GM18498 (cell line): Measurements from ENCODE around the gene CYFIP2.
"Not testable (repeated sequence)": the region's sequence is repeated elsewhere in the genome, so short reads cannot be mapped to it uniquely, and the experiment has no call there.

Source experiments
- ATAC-seq: cut with Tn5 transposase; IDR thresholded peaks from one replicate; pipeline ENCODE4 v1.9.1; 2021; ENCODE audit warnings: mild to moderate bottlenecking, moderate library complexity; ENCODE audit not compliant: unreplicated experiment

Gene CYFIP2

DNA sequence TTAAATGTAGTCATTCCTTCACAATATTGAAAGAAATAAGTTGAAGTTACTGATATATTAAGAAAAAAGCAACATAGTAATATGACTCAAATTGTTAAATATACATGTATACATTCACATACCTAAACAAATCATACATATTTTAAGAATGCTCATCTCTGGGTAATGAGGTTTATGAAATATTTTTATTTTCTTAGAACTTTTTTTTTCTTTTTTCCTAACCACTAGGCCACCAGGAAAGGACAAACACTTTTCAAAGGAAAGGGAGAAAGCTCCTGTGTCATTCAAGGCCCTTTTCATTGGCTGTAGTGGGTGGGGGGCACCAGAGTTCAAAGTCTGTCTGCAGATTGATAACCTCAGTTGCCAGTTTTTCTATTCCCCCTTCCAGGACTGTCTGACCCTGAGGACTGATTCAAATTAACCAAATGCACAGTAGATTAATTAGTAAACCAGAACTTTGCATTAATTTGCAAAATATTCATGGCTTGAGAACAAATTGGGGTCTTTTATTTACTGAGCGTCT is 121.2 kb downstream of the CYFIP2 start:
- no peak for ATAC-seq

DNA sequence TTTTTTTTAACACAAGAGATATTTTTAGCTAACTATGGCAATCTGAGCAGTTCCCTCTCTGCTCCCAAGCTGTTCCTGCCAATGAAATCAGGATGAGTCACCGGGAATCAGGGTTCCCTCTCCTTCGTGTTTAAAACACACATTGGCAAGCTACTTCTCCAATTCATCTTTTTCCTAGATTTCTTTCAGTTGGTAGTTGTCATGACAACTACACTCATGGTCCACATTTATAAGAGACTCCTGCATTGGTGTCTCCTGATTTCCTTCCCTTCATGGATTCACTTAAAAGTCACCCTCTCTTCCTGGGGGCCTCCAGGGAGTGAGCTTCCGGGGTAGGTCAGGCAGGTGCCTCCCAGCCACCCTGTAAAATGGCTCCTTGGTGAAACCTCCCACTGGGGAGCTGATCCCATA is 121.8 kb downstream of the CYFIP2 start:
- no peak for ATAC-seq

GRCh38 chr5:157388111-157388710 is 122.3 kb downstream of the CYFIP2 start:
- ATAC-seq = no peak

- ATAC-seq = no peak
Observed at GRCh38 chr5:157389103-157389502, 123.2 kb downstream of the CYFIP2 start.

GRCh38 chr5:157390133-157390532 is 124.2 kb downstream of the CYFIP2 start:
- ATAC-seq = no peak

- no peak for ATAC-seq
Observed at GRCh38 chr5:157390551-157391297, 124.8 kb downstream of the CYFIP2 start.

- no peak for ATAC-seq
Observed at GRCh38 chr5:157398305-157398704, 132.4 kb downstream of the CYFIP2 start.

DNA sequence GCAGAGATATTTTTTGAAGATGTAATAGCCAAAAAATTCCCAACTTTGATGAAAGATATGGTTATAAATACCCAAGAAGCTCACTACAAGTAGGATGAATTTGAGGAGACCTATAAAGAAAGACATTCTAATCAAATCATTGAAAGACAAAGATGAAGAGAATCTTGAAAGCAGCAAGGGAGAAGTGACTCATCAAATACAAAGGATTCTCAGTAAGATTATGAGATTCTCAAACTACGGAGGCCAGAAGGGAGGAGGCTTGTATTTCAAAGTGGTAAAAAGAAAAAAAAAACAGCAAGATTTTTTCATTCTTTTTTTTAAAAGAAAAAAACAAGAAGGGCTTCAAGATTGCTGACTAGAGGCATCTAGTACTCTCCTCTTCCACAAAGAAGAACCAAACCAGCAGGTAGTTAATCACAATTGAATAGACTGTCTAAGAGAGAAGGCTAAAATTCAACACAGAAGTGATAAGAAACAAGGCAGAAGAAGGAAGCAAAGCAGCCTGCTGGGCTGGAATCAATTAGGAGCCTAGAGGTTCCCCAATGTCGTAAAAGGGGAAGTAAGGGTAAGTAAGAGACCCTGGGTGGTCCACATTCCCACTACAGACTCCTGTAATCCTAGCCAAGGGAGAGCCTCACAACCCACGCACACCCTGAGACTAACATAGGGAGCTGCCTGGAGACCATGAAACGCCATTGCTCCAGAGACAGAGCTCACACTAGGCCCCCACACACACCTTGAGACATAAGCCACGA is 135.0 kb downstream of the CYFIP2 start:
- no peak for ATAC-seq

- no peak for ATAC-seq
Observed at GRCh38 chr5:157415838-157416237, 149.9 kb downstream of the CYFIP2 start.

- not testable (repeated sequence) for ATAC-seq
Observed at GRCh38 chr5:157419521-157419920, 153.6 kb downstream of the CYFIP2 start.

- ATAC-seq = not testable (repeated sequence)
Observed at GRCh38 chr5:157429920-157430319, 164.0 kb downstream of the CYFIP2 start.

DNA sequence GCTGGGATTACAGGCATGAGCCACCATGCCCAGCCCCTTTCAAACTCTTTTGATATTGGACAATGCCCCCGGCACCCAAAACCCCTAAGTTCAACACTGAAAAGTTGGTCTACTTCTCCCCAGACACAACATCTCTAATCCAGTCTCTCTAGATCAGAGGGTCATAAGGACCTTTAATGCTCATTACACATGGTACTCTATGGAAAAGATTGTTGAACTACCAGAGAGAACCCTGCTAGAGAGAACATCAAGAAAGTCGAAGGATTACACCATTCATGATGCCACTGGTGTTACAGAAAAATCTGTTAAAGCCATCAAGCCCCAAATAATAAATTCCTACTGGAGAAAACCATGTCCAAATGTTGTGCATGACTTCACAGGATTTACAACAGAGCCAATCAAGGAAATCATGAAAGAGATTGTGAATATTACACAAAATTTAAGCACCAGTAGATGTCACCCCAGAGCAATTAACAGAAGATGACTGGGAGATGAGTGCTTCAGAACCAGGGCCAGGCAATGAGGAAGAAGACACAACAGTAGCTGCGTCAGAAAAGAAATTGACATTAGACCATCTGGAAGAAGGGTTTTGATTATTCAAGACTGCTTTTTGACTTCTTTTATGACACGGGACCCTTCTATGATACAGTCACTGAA is 165.7 kb downstream of the CYFIP2 start:
- peak; percentile 88 for ATAC-seq

GRCh38 chr5:157434096-157434495 is 168.2 kb downstream of the CYFIP2 start:
- no peak for ATAC-seq

- ATAC-seq = no peak
Observed at GRCh38 chr5:157443041-157443549, 177.2 kb downstream of the CYFIP2 start.

GRCh38 chr5:157444224-157444623 is 178.3 kb downstream of the CYFIP2 start:
- ATAC-seq = no peak
